Endodermal cell (in vitro differentiated cells): ENCODE measurements around the gene NGFR. TPM values are rescaled to one million over a fixed set of nuclear protein-coding genes. Genes with fewer than 3 reads are reported as not detected.

Source experiments
- DNase-seq: peaks from one replicate; pipeline ENCODE4 v3.0.0-alpha.2; 2017
- H3K27ac ChIP-seq: 2 replicates; pipeline ENCODE4 v1.5.1; 2013; ENCODE audit warnings: mild to moderate bottlenecking, low read depth, low read length, moderate library complexity
- H3K27me3 ChIP-seq: 2 replicates; pipeline ENCODE4 v1.6.1; 2013; ENCODE audit warnings: mild to moderate bottlenecking, low read length, moderate library complexity; ENCODE audit not compliant: insufficient read depth, control insufficient read depth, poor library complexity, severe bottlenecking
- H3K36me3 ChIP-seq: 2 replicates; pipeline ENCODE4 v1.7.0; 2013; ENCODE audit warnings: mild to moderate bottlenecking, low read length, moderate library complexity; ENCODE audit not compliant: control insufficient read depth, insufficient read depth
- H3K4me1 ChIP-seq: one replicate; pipeline ENCODE4 v1.7.0; 2013; ENCODE audit warnings: low read length; ENCODE audit not compliant: control insufficient read depth, insufficient read depth
- H3K4me3 ChIP-seq: 2 replicates; pipeline ENCODE4 v1.5.1; 2013; ENCODE audit warnings: mild to moderate bottlenecking, low read length, moderate library complexity
- H3K9ac ChIP-seq: 2 replicates; pipeline ENCODE4 v1.6.1; 2013; ENCODE audit warnings: mild to moderate bottlenecking, low read length, moderate library complexity; ENCODE audit not compliant: poor library complexity, severe bottlenecking; ENCODE audit errors: extremely low read depth
- H3K9me3 ChIP-seq: 2 replicates; pipeline ENCODE4 v1.6.1; 2013; ENCODE audit warnings: mild to moderate bottlenecking, low read length, moderate library complexity; ENCODE audit not compliant: control insufficient read depth
- H3K27ac Mint-ChIP-seq: 2 replicates; pipeline ENCODE4 v1.8.0; 2020; ENCODE audit warnings: mixed read lengths
- H3K27me3 Mint-ChIP-seq: 2 replicates; pipeline ENCODE4 v1.8.0; 2021; ENCODE audit warnings: mild to moderate bottlenecking, mixed read lengths; ENCODE audit not compliant: insufficient read depth
- H3K36me3 Mint-ChIP-seq: 2 replicates; pipeline ENCODE4 v1.8.0; 2020; ENCODE audit warnings: low read depth, mixed read lengths
- H3K4me1 Mint-ChIP-seq: 2 replicates; pipeline ENCODE4 v1.8.0; 2020; ENCODE audit warnings: mixed read lengths
- H3K4me3 Mint-ChIP-seq: 2 replicates; pipeline ENCODE4 v1.8.0; 2020; ENCODE audit warnings: mild to moderate bottlenecking, moderate library complexity, mixed read lengths
- H3K9me3 Mint-ChIP-seq: 2 replicates; pipeline ENCODE4 v1.8.0; 2020; ENCODE audit warnings: mild to moderate bottlenecking, mixed read lengths
- CTCF ChIP-seq: fragments of 200-600 bp; sonication (generic); conservative IDR thresholded peaks from 2 replicates; pipeline ENCODE4 v1.5.0; 2021; ENCODE audit warnings: antibody characterized with exemption, mild to moderate bottlenecking
- WGBS, 2 experiments: methylation state at CpG; one replicate each; pipeline versions ENCODE4 v1.1.5 to v1.1.7; 2013; ENCODE audit warnings: missing lambda C conversion rate in 2 of 2, mixed read lengths in 1 of 2; ENCODE audit not compliant: insufficient coverage in 1 of 2, insufficient read length in 1 of 2; 5-methylcytosine and 5-hydroxymethylcytosine counted together
- total RNA-seq, 2 donors: library from RNA; stranded (reverse); fragmentation: NEBNext Ultra II Directional in 1 of 2; extraction: Animal tissue kit (Norgen Biotek cat#: 25700) in 1 of 2; gene quantifications; 2 replicates in 1 of 2; 3 replicates in 1 of 2; pipeline ENCODE4 v1.2.1, GENCODE V29; 2021

The NGFR gene
- total RNA-seq, 2 donors from 2014 or later: 1.3 to 1.6 TPM

DNA sequence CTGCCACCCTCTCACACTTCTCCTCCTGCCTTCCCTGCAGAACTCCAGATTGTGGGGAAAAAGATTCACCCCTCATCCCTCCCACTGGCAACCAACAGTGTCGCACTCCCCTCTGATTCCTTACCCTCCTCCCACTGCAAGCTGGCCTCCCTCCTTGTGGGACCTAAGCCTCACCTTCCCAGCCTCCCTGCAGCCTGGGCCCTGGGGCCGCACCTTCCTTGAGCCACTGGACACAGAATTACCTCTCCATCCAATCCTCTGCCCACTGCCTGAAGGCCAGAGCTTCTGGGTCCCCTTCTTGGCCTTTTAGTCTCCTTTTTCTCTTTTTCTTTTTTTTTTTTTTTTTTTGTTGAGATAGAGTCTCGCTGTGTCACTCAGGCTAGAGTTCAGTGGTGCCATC, 33.9 kb downstream of the NGFR start:
- Mint-ChIP-seq H3K27me3 (peaks cover 3% of the 10 kb centered on the region), H3K27ac (no peak overlapping the region), H3K9me3 (no peaks in the 10 kb centered on the region), H3K36me3 (no peaks in the 10 kb centered on the region), H3K4me1 (no peaks in the 10 kb centered on the region), H3K4me3 (no peak overlapping the region)
- no peaks in the 10 kb centered on the region for H3K9me3 ChIP-seq
- H3K27ac ChIP-seq: no peak overlapping the region
- no peak overlapping the region for H3K9ac ChIP-seq
- no peak for DNase-seq
- no peaks in the 10 kb centered on the region for H3K4me1 ChIP-seq
- H3K27me3 ChIP-seq: no peaks in the 10 kb centered on the region
- 67 to 97% methylated on average over 1 to 3 of the region's 3 CpGs for WGBS, 2 experiments
- no peaks in the 10 kb centered on the region for H3K36me3 ChIP-seq
- no peak for TF ChIP-seq CTCF
- H3K4me3 ChIP-seq: no peak overlapping the region

DNA sequence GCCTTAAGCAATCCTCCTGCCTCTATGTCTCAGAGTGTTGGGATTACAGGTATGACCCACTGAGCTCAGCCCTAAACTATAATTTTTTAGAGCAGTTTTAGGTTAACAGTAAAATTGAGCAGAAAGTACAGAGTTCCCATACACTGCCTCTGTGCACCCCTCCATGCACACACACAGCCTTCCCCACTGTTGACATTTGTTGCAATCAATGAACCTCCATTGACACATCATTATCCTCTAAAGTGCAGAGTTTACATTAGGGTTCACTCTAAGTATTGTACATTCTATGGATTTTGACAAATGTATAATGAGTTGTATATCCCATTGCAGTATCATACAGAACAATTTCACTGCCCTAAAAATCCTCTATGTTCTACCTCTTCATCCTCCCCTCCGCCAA, 35.0 kb downstream of the NGFR start:
- Mint-ChIP-seq H3K27me3 (peaks cover 3% of the 10 kb centered on the region), H3K9me3 (no peaks in the 10 kb centered on the region), H3K4me3 (no peak overlapping the region), H3K4me1 (no peaks in the 10 kb centered on the region), H3K36me3 (no peaks in the 10 kb centered on the region), H3K27ac (no peak overlapping the region)
- no peak for DNase-seq
- Histone ChIP-seq H3K9ac (no peak overlapping the region), H3K4me1 (no peaks in the 10 kb centered on the region), H3K27ac (no peak overlapping the region), H3K4me3 (no peak overlapping the region), H3K9me3 (no peaks in the 10 kb centered on the region), H3K36me3 (no peaks in the 10 kb centered on the region), H3K27me3 (no peaks in the 10 kb centered on the region)
- WGBS, 2 experiments: 100% methylated on average over 1 of the region's 1 CpG; no CpG with 5 or more reads in 1 of the 2 experiments
- no peak for TF ChIP-seq CTCF

GRCh38 chr17:49543860-49544259, 48.8 kb downstream of the NGFR start:
- Histone ChIP-seq H3K4me1 (peaks cover 9% of the 10 kb centered on the region), H3K9ac (no peak overlapping the region), H3K27me3 (no peaks in the 10 kb centered on the region), H3K9me3 (no peaks in the 10 kb centered on the region), H3K27ac (no peak overlapping the region), H3K36me3 (no peaks in the 10 kb centered on the region), H3K4me3 (no peak overlapping the region)
- WGBS, 2 experiments: 82 to 92% methylated on average over 2 to 3 of the region's 3 CpGs
- H3K27me3 Mint-ChIP-seq: peaks cover 9% of the 10 kb centered on the region
- H3K4me1 Mint-ChIP-seq: peaks cover 18% of the 10 kb centered on the region
- H3K4me3 Mint-ChIP-seq: no peak overlapping the region
- no peaks in the 10 kb centered on the region for H3K36me3 Mint-ChIP-seq
- no peak overlapping the region for H3K27ac Mint-ChIP-seq
- no peak for TF ChIP-seq CTCF
- H3K9me3 Mint-ChIP-seq: no peaks in the 10 kb centered on the region
- DNase-seq: no peak
